Gastrocnemius medialis (tissue), 4 donors: ENCODE results near the gene TRIM7. TPM values are rescaled to one million over a fixed set of nuclear protein-coding genes. Genes with fewer than 3 reads are reported as not detected.

Experiments
- ATAC-seq, 2 donors: fragments of 150-250 bp; one replicate each; pipeline ENCODE4 v1.9.1; 2016
- DNase-seq, 2 donors: peaks; one replicate each; pipeline ENCODE4 v3.0.0-alpha.2; 2019
- H3K27ac ChIP-seq, 4 donors: fragments of 200-600 bp; sonication (generic); 1 replicate in 1 of 4; 2 replicates in 3 of 4; pipeline ENCODE4 v1.5.1; 2016 to 2018; ENCODE audit warnings: mild to moderate bottlenecking in 2 of 4, moderate library complexity in 1 of 4
- H3K27me3 ChIP-seq, 3 donors: fragments of 200-600 bp; sonication (generic) in 2 of 3; 1 replicate in 1 of 3; 2 replicates in 2 of 3; pipeline versions ENCODE4 v1.5.1 to v1.6.0; 2016 to 2019; ENCODE audit warnings: mild to moderate bottlenecking in 1 of 3, moderate library complexity in 1 of 3
- H3K36me3 ChIP-seq, 2 donors: fragments of 200-600 bp; sonication (generic) in 1 of 2; one replicate each; pipeline ENCODE4 v1.5.1; 2017 to 2018
- H3K4me1 ChIP-seq, 2 donors: fragments of 200-600 bp; sonication (generic) in 1 of 2; one replicate each; pipeline ENCODE4 v1.5.1; 2016 to 2017; ENCODE audit warnings: mild to moderate bottlenecking in 2 of 2
- H3K4me3 ChIP-seq, 4 donors: fragments of 200-600 bp; sonication (generic) in 3 of 4; 1 replicate in 1 of 4; 2 replicates in 3 of 4; pipeline ENCODE4 v1.5.1; 2016 to 2019; ENCODE audit warnings: mild to moderate bottlenecking in 2 of 4
- H3K9me3 ChIP-seq, 3 donors: fragments of 200-600 bp; sonication (generic) in 2 of 3; 1 replicate in 1 of 3; 2 replicates in 2 of 3; pipeline ENCODE4 v1.5.1; 2016 to 2019
- POLR2A ChIP-seq, 2 donors: fragments of 450-650 bp; IDR thresholded peaks; one replicate each; pipeline ENCODE4 v1.6.1; 2017; ENCODE audit warnings: antibody characterized with exemption in 2 of 2, mild to moderate bottlenecking in 2 of 2, moderate library complexity in 2 of 2
- in situ Hi-C, 4 donors: fragments of 200-750 bp; cut with MboI; loops; one replicate each; pipeline versions ENCODE4 v1.15.0 to v1.8.0; 2017; ENCODE audit warnings: low sequenced_read_pairs in 4 of 4
- intact Hi-C: fragments of 100-400 bp; cut with DNase I; formaldehyde crosslinking; loops from one replicate; pipeline ENCODE4 v1.15.1; 2023; ENCODE audit warnings: low total_unique reads
- total RNA-seq, 4 donors: library from RNA; depleted of rRNA; stranded (reverse); fragments of >200 nt; gene quantifications; one replicate each; pipeline versions ENCODE4 v1.1.0 to v1.2.3, GENCODE V29; 2016
- TF ChIP-seq, protein P1 (sequence below), 5 experiments: fragments of 450-650 bp in 3 of 5; fragments of 200-600 bp in 2 of 5; sonication (generic) in 2 of 5; IDR thresholded peaks in 4 of 5; conservative IDR thresholded peaks in 1 of 5; 1 replicate in 4 of 5; 2 replicates in 1 of 5; pipeline ENCODE4 v1.5.1; 2016 to 2019; ENCODE audit warnings: antibody characterized with exemption in 5 of 5, mild to moderate bottlenecking in 3 of 5, moderate library complexity in 3 of 5

Gene TRIM7
- total RNA-seq, 4 donors from 2014 or later, result 27.9 to 58.4 (median 47.1) TPM

DNA sequence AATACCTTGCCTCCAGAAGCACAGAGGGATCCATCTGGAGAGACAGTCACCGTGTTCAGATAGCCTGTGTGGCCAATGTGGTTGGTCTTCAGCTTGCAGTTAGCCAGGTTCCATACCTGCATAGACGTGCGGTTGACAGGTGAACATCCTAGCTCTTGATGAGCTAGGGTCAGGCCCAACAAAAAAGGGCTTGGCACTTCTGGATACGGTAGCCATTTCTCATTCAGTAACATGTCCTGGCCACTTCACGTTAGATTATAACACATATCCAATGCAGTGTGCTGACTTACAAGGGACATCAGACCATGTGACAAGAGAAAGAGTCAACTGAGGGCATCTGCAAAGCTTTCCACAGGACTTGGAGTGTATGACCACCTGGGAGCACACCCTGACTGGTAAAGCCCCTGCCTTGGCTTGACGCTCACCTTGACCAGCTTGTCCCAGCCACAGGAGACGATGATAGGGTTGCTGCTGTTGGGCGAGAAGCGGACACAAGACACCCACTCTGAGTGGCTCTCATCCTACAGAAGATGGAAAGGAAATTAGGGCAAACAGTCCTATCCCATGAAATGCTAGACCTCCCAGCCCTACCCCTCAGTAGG is 34.2 kb upstream of the TRIM7 start:
- no peak for TF ChIP-seq POLR2A (IDR thresholded peaks at IDR 0.05)
- TF ChIP-seq, protein P1, sequence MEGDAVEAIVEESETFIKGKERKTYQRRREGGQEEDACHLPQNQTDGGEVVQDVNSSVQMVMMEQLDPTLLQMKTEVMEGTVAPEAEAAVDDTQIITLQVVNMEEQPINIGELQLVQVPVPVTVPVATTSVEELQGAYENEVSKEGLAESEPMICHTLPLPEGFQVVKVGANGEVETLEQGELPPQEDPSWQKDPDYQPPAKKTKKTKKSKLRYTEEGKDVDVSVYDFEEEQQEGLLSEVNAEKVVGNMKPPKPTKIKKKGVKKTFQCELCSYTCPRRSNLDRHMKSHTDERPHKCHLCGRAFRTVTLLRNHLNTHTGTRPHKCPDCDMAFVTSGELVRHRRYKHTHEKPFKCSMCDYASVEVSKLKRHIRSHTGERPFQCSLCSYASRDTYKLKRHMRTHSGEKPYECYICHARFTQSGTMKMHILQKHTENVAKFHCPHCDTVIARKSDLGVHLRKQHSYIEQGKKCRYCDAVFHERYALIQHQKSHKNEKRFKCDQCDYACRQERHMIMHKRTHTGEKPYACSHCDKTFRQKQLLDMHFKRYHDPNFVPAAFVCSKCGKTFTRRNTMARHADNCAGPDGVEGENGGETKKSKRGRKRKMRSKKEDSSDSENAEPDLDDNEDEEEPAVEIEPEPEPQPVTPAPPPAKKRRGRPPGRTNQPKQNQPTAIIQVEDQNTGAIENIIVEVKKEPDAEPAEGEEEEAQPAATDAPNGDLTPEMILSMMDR (IDR thresholded peaks at IDR 0.05 in 4 of 5, conservative IDR thresholded peaks at IDR 0.05 in 1 of 5), result no peak
- Histone ChIP-seq H3K27ac (peak overlapping the region in 2 of 4 donors; percentile 94 to 99), H3K4me1 (peaks cover 12 to 19% of the 10 kb centered on the region in 2 donors), H3K4me3 (no peak overlapping the region), H3K36me3 (peaks cover 6 to 80% of the 10 kb centered on the region in 2 donors), H3K9me3 (no peaks in the 10 kb centered on the region), H3K27me3 (no peaks in the 10 kb centered on the region)
- no peak for DNase-seq
- no peak for ATAC-seq
- intact Hi-C loops, result no loop called here
- in situ Hi-C loops, result no loop called here

- no peaks in the 10 kb centered on the region for H3K9me3 ChIP-seq
- peaks cover 12 to 17% of the 10 kb centered on the region in 2 donors for H3K4me1 ChIP-seq
- in situ Hi-C loops (no loop called here), intact Hi-C loops (no loop called here)
- ATAC-seq (no peak), DNase-seq (no peak)
- H3K27ac ChIP-seq, result peak overlapping the region in 1 of 4 donors; percentile 39
- no peak overlapping the region for H3K4me3 ChIP-seq
- H3K27me3 ChIP-seq, result no peaks in the 10 kb centered on the region
- TF ChIP-seq, protein P1 (IDR thresholded peaks at IDR 0.05 in 4 of 5, conservative IDR thresholded peaks at IDR 0.05 in 1 of 5), result no peak
- TF ChIP-seq POLR2A (IDR thresholded peaks at IDR 0.05), result no peak
- H3K36me3 ChIP-seq, result peaks cover 6 to 84% of the 10 kb centered on the region in 2 donors
Observed at GRCh38 chr5:181237729-181238385, 32.9 kb upstream of the TRIM7 start.

DNA sequence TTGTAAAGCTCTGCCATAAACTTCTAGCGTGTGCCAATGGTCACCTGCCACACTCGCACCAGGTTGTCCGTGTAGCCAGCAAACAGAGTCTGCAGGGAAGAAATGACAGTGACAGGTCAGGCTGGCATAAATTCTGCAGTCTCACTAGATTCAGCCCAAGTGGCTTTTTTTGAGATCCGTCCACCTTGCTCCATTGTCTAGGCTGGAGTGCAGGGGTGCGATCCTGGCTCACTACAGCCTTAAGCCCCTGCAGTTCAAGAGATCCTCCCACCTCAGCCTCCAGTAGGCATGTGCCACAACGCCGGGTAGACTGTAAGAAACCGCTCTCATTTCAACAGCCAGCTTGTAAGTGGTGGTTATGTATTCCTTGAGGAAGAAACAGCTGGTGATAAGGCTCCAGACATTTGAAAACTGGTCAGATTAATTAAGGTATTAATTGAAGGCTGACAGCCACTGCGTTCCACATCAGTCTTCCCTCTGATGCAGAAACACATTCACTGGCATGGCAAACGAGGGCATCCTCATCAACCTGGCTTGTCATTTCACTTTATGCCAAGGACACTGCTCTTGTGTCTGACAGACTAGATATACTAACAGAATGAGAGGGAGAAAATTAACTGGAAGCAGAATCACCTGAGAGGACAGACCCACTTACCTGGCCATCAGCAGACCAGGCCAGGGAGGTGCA is 32.1 kb upstream of the TRIM7 start:
- intact Hi-C loops (no loop called here), in situ Hi-C loops (no loop called here)
- no peaks in the 10 kb centered on the region for H3K9me3 ChIP-seq
- DNase-seq, result no peak
- peaks cover 6 to 89% of the 10 kb centered on the region in 2 donors for H3K36me3 ChIP-seq
- H3K27me3 ChIP-seq, result no peaks in the 10 kb centered on the region
- ATAC-seq, result no peak
- H3K27ac ChIP-seq, result no peak overlapping the region
- TF ChIP-seq, protein P1 (IDR thresholded peaks at IDR 0.05 in 4 of 5, conservative IDR thresholded peaks at IDR 0.05 in 1 of 5), result no peak
- no peak for TF ChIP-seq POLR2A (IDR thresholded peaks at IDR 0.05)
- peaks cover 10% of the 10 kb centered on the region in 2 donors for H3K4me1 ChIP-seq
- no peak overlapping the region for H3K4me3 ChIP-seq

- H3K27ac ChIP-seq, result no peak overlapping the region
- TF ChIP-seq, protein P1 (IDR thresholded peaks at IDR 0.05 in 4 of 5, conservative IDR thresholded peaks at IDR 0.05 in 1 of 5), result no peak
- no peak for TF ChIP-seq POLR2A (IDR thresholded peaks at IDR 0.05)
- intact Hi-C loops (no loop called here), in situ Hi-C loops (no loop called here)
- H3K27me3 ChIP-seq, result no peaks in the 10 kb centered on the region
- ATAC-seq (no peak), DNase-seq (no peak)
- no peaks in the 10 kb centered on the region for H3K9me3 ChIP-seq
- H3K36me3 ChIP-seq, result peaks cover 6 to 89% of the 10 kb centered on the region in 2 donors
- H3K4me3 ChIP-seq, result no peak overlapping the region
- peaks cover 4 to 5% of the 10 kb centered on the region in 2 donors for H3K4me1 ChIP-seq
Observed at GRCh38 chr5:181236471-181236870, 31.5 kb upstream of the TRIM7 start.
